Mammary epithelial cell (primary cell): ENCODE data around the gene CLEC16A.

ENCODE experiments used
- EZH2 ChIP-seq: IDR thresholded peaks from 2 replicates; pipeline ENCODE4 v1.6.1; 2012; ENCODE audit warnings: low read length, inconsistent platforms, borderline replicate concordance
- TF ChIP-seq, protein P1 (sequence below), 2 donors: IDR thresholded peaks in 1 of 2; conservative IDR thresholded peaks in 1 of 2; 2 replicates each; pipeline ENCODE4 v1.5.1; 2011 to 2012; ENCODE audit warnings: inconsistent platforms in 2 of 2, low read length in 2 of 2, mild to moderate bottlenecking in 2 of 2, control low read depth in 1 of 2, low read depth in 1 of 2; ENCODE audit not compliant: insufficient read depth in 1 of 2; ENCODE audit errors: extremely low read depth in 1 of 2

GRCh38 chr16:10999300-10999699, 54.9 kb downstream of the CLEC16A start:
- no peak for TF ChIP-seq EZH2
- TF ChIP-seq, protein P1, sequence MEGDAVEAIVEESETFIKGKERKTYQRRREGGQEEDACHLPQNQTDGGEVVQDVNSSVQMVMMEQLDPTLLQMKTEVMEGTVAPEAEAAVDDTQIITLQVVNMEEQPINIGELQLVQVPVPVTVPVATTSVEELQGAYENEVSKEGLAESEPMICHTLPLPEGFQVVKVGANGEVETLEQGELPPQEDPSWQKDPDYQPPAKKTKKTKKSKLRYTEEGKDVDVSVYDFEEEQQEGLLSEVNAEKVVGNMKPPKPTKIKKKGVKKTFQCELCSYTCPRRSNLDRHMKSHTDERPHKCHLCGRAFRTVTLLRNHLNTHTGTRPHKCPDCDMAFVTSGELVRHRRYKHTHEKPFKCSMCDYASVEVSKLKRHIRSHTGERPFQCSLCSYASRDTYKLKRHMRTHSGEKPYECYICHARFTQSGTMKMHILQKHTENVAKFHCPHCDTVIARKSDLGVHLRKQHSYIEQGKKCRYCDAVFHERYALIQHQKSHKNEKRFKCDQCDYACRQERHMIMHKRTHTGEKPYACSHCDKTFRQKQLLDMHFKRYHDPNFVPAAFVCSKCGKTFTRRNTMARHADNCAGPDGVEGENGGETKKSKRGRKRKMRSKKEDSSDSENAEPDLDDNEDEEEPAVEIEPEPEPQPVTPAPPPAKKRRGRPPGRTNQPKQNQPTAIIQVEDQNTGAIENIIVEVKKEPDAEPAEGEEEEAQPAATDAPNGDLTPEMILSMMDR (conservative IDR thresholded peaks at IDR 0.05 in 1 of 2, IDR thresholded peaks at IDR 0.05 in 1 of 2; ENCODE audit: extremely low read depth in 1 of 2, insufficient read depth in 1 of 2, low read depth in 1 of 2, low read length in 2 of 2), result no peak
